Astrocyte (in vitro differentiated cells and primary cell): ENCODE data around the gene VPS13C. TPM values are rescaled to one million over a fixed set of nuclear protein-coding genes. Genes with fewer than 3 reads are reported as not detected.

Experiments
- DNase-seq: peaks from one replicate; pipeline ENCODE4 v3.0.0-alpha.2; 2010; ENCODE audit warnings: low read depth
- FAIRE-seq: peaks from 2 replicates; lab custom pipeline; 2011; peaks lifted over from hg19 to GRCh38; lab: Jason Lieb, UNC
- H2AFZ ChIP-seq: 2 replicates; pipeline ENCODE4 v1.6.0; 2012; ENCODE audit warnings: low read depth, low read length, inconsistent platforms
- H3K27ac ChIP-seq: 2 replicates; pipeline ENCODE4 v1.5.1; 2011; ENCODE audit warnings: low read depth, low read length, inconsistent platforms
- H3K27me3 ChIP-seq: 2 replicates; pipeline ENCODE4 v1.6.0; 2011; ENCODE audit warnings: low read length, inconsistent platforms; ENCODE audit not compliant: insufficient read depth
- H3K36me3 ChIP-seq: 2 replicates; pipeline ENCODE4 v1.5.1; 2011; ENCODE audit warnings: low read length, inconsistent platforms; ENCODE audit not compliant: insufficient read depth
- H3K4me1 ChIP-seq: 2 replicates; pipeline ENCODE4 v1.5.1; 2011; ENCODE audit warnings: low read length, inconsistent platforms; ENCODE audit not compliant: insufficient read depth
- H3K4me2 ChIP-seq: 2 replicates; pipeline ENCODE4 v1.6.0; 2012; ENCODE audit warnings: low read length, inconsistent platforms
- H3K4me3 ChIP-seq: 2 replicates; pipeline ENCODE4 v1.5.1; 2011; ENCODE audit warnings: low read depth, mild to moderate bottlenecking, low read length, inconsistent platforms; ENCODE audit not compliant: insufficient read depth
- H3K79me2 ChIP-seq: 2 replicates; pipeline ENCODE4 v1.6.0; 2012; ENCODE audit warnings: mild to moderate bottlenecking, low read length, inconsistent platforms; ENCODE audit not compliant: insufficient read depth
- H3K9ac ChIP-seq: 2 replicates; pipeline ENCODE4 v1.6.0; 2012; ENCODE audit warnings: mild to moderate bottlenecking, low read length, inconsistent platforms
- H3K9me3 ChIP-seq: 2 replicates; pipeline ENCODE4 v1.5.1; 2012; ENCODE audit warnings: low read depth, mild to moderate bottlenecking, low read length, inconsistent platforms; ENCODE audit not compliant: insufficient read depth
- H4K20me1 ChIP-seq: 2 replicates; pipeline ENCODE4 v1.6.0; 2012; ENCODE audit warnings: low read length, inconsistent platforms; ENCODE audit not compliant: insufficient read depth
- H3K27ac Mint-ChIP-seq: one replicate; pipeline ENCODE4 v1.8.0; 2021; ENCODE audit warnings: mild to moderate bottlenecking, mixed read lengths; ENCODE audit not compliant: unreplicated experiment
- H3K27me3 Mint-ChIP-seq: one replicate; pipeline ENCODE4 v1.8.0; 2021; ENCODE audit warnings: low read depth, mixed read lengths; ENCODE audit not compliant: unreplicated experiment
- H3K36me3 Mint-ChIP-seq: one replicate; pipeline ENCODE4 v1.8.0; 2021; ENCODE audit warnings: low read depth, mixed read lengths; ENCODE audit not compliant: unreplicated experiment
- H3K4me1 Mint-ChIP-seq: one replicate; pipeline ENCODE4 v1.8.0; 2021; ENCODE audit warnings: low read depth, mixed read lengths; ENCODE audit not compliant: unreplicated experiment
- H3K4me3 Mint-ChIP-seq: one replicate; pipeline ENCODE4 v1.8.0; 2021; ENCODE audit warnings: mild to moderate bottlenecking, moderate library complexity, mixed read lengths; ENCODE audit not compliant: unreplicated experiment
- H3K9me3 Mint-ChIP-seq: one replicate; pipeline ENCODE4 v1.8.0; 2021; ENCODE audit warnings: mild to moderate bottlenecking, mixed read lengths; ENCODE audit not compliant: unreplicated experiment
- EZH2 ChIP-seq: IDR thresholded peaks from 2 replicates; pipeline ENCODE4 v1.6.1; 2012; ENCODE audit warnings: mild to moderate bottlenecking, low read length, inconsistent platforms; ENCODE audit not compliant: insufficient read depth
- total RNA-seq: library from RNA; stranded (reverse); gene quantifications from 2 replicates; pipeline ENCODE4 v1.2.1, GENCODE V29; 2021
- TF ChIP-seq, protein P1 (sequence below): IDR thresholded peaks from 2 replicates; pipeline ENCODE4 v1.5.1; 2011; ENCODE audit warnings: low read depth, mild to moderate bottlenecking, inconsistent platforms, low read length, moderate library complexity; ENCODE audit not compliant: insufficient read depth

VPS13C gene
- total RNA-seq, 1 donor from 2014 or later = 35.4 TPM

DNA sequence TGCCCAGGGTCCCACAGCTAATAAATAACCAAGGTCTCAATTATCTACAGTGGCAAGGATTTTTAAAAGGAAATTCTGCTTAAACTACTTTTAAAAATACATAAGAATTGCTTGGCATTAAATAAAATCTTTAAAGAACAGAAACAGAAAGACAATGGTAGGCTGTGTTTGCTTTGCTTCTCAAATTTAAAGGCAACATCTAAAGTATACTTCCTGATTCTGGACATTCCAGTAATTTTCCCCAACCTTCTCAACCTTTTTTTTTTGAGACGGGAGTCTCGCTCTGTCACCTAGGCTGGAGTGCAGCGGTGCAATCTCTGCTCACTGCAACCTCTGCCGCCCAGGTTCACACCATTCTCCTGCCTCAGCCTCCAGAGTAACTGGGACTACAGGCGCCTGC lies 5.3 kb downstream of the VPS13C start:
- no peak overlapping the region for H3K9ac ChIP-seq
- FAIRE-seq (no peak), DNase-seq (no peak)
- H3K4me3 ChIP-seq = no peak overlapping the region
- H4K20me1 ChIP-seq = peaks cover 47% of the 10 kb centered on the region
- no peak overlapping the region for H2AFZ ChIP-seq
- no peaks in the 10 kb centered on the region for H3K9me3 ChIP-seq
- peaks cover 69% of the 10 kb centered on the region for H3K79me2 ChIP-seq
- H3K27ac Mint-ChIP-seq = no peak overlapping the region
- no peaks in the 10 kb centered on the region for H3K9me3 Mint-ChIP-seq
- no peaks in the 10 kb centered on the region for H3K27me3 Mint-ChIP-seq
- H3K4me2 ChIP-seq = no peak overlapping the region
- H3K36me3 ChIP-seq = no peaks in the 10 kb centered on the region
- no peak overlapping the region for H3K4me3 Mint-ChIP-seq
- peaks cover 9% of the 10 kb centered on the region for H3K4me1 Mint-ChIP-seq
- H3K27me3 ChIP-seq = no peaks in the 10 kb centered on the region
- H3K4me1 ChIP-seq = peaks cover 5% of the 10 kb centered on the region
- H3K27ac ChIP-seq = no peak overlapping the region
- no peaks in the 10 kb centered on the region for H3K36me3 Mint-ChIP-seq
- TF ChIP-seq EZH2 = no peak
- TF ChIP-seq, protein P1, sequence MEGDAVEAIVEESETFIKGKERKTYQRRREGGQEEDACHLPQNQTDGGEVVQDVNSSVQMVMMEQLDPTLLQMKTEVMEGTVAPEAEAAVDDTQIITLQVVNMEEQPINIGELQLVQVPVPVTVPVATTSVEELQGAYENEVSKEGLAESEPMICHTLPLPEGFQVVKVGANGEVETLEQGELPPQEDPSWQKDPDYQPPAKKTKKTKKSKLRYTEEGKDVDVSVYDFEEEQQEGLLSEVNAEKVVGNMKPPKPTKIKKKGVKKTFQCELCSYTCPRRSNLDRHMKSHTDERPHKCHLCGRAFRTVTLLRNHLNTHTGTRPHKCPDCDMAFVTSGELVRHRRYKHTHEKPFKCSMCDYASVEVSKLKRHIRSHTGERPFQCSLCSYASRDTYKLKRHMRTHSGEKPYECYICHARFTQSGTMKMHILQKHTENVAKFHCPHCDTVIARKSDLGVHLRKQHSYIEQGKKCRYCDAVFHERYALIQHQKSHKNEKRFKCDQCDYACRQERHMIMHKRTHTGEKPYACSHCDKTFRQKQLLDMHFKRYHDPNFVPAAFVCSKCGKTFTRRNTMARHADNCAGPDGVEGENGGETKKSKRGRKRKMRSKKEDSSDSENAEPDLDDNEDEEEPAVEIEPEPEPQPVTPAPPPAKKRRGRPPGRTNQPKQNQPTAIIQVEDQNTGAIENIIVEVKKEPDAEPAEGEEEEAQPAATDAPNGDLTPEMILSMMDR = no peak

DNA sequence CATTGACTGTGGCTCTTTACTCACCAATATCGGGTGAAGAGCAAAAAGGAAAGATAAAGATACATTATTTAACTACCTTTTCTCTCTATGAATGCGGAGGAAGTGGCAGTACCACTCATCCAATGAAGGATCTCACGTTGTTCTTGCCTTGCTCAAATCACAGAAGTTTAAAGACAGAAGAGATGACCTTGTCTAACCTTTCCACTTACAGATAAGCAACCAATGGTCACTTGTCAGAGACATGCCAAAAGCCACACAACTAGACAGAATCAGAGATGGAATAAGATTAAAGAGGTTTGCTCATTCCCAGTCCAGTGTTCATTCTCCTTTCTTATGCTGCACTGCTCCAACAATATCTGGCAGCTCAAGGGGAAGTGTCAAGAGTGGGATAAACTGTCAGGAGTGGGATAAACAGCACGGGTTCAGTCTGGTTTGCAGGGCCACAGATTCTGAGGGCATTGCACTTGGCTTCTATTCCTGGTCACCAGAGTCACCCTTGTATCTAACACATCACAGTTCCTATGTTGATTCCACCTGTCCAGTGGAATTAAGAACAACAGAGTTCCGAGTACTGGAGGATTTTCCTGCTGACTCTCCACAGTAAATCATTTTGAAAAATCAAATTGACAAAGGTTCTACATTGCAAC lies 6.7 kb downstream of the VPS13C start:
- Histone ChIP-seq H2AFZ (no peak overlapping the region), H3K27me3 (no peaks in the 10 kb centered on the region), H3K79me2 (peaks cover 60% of the 10 kb centered on the region), H3K4me1 (no peaks in the 10 kb centered on the region), H4K20me1 (peaks cover 39% of the 10 kb centered on the region), H3K9ac (no peak overlapping the region), H3K4me2 (no peak overlapping the region), H3K36me3 (no peaks in the 10 kb centered on the region), H3K9me3 (no peaks in the 10 kb centered on the region), H3K4me3 (no peak overlapping the region), H3K27ac (no peak overlapping the region)
- no peak for FAIRE-seq
- Mint-ChIP-seq H3K4me1 (peaks cover 9% of the 10 kb centered on the region), H3K4me3 (no peak overlapping the region), H3K9me3 (no peaks in the 10 kb centered on the region), H3K36me3 (no peaks in the 10 kb centered on the region), H3K27me3 (no peaks in the 10 kb centered on the region), H3K27ac (no peak overlapping the region)
- DNase-seq = no peak
- no peak for TF ChIP-seq EZH2
- TF ChIP-seq, protein P1 = no peak

DNA sequence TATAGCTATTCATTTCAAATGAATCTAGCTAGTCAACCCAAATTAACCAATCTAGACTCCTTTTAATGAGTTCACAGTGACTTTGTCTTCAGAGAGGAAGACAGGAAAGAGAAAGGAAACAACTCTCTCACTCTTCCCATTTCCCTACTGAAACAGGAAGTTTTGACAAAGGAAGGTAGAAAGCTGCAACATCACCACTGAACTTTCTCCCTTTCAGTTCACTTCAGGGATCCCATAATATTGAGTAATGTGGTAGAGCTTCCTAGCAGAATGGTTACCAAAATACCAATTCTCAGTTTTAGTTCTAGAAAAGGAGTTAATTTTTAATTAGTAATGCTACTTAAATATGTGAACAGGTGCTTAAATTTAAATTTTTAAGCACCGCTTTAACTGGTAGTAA lies 7.5 kb downstream of the VPS13C start:
- TF ChIP-seq, protein P1 = no peak
- no peak for TF ChIP-seq EZH2

More for the DNA sequence above, 7.5 kb downstream of the VPS13C start:
- H3K27me3 ChIP-seq = no peaks in the 10 kb centered on the region
- no peak for FAIRE-seq
- H3K9ac ChIP-seq = no peak overlapping the region
- Mint-ChIP-seq H3K9me3 (no peaks in the 10 kb centered on the region), H3K27ac (no peak overlapping the region), H3K27me3 (no peaks in the 10 kb centered on the region), H3K4me1 (peaks cover 7% of the 10 kb centered on the region), H3K36me3 (no peaks in the 10 kb centered on the region), H3K4me3 (no peak overlapping the region)
- peaks cover 34% of the 10 kb centered on the region for H4K20me1 ChIP-seq
- no peaks in the 10 kb centered on the region for H3K9me3 ChIP-seq
- no peak overlapping the region for H3K4me3 ChIP-seq
- H2AFZ ChIP-seq = no peak overlapping the region
- no peak overlapping the region for H3K4me2 ChIP-seq
- H3K4me1 ChIP-seq = no peaks in the 10 kb centered on the region
- DNase-seq = no peak
- no peaks in the 10 kb centered on the region for H3K36me3 ChIP-seq
- H3K27ac ChIP-seq = no peak overlapping the region
- peaks cover 52% of the 10 kb centered on the region for H3K79me2 ChIP-seq
